Retina (tissue), 1 donor: Measurements from ENCODE around the gene SNAP47.

Experiments
- DNase-seq: peaks from one replicate; pipeline ENCODE4 v3.0.0-alpha.2; 2016

SNAP47 gene

DNA sequence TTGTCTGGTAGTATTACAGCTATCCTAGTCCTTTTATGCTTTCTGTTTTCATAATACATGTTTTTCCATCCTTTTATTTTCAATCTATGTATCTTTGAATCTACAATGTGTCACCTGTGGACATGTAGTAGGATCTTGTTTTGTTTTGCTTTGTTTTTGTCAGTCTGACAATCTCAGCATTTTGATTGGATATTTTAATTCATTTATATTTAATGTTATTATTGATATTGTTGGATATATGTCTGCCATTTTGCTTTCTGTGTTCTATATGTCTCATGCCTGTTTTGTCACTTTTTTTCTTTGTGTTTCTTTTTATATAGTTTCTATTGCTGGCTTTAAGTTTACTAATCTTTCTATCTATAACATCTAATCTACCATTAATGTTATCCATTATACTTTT, 68.7 kb downstream of the SNAP47 start:
- no peak for DNase-seq

DNA sequence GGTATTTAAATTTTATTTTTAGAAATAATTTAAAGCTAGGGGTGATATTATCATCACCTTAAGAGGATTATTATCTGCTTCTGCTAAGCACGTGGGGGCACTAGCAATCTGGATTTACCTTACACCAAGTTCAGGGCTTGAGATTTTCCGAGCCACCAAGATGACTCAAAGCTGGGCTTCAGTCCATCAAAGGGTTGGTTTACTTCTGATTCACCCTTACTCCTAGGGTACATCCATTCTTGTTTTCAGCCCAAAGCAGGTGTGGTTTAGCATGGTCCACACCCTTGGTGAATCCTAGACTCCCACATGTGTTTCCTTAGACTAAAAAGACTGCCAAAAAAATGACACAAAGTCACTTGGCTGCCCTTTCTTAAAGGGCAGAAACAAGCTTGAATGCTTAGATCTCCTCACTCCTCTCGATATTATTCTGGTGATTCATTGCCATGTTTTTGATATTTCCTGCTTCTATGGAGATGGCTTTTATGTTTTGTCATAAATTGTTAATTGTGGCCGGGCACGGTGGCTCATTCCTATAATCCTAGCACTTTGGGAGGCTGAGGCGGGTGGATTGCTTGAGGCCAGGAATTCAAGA, 70.5 kb downstream of the SNAP47 start:
- no peak for DNase-seq

DNA sequence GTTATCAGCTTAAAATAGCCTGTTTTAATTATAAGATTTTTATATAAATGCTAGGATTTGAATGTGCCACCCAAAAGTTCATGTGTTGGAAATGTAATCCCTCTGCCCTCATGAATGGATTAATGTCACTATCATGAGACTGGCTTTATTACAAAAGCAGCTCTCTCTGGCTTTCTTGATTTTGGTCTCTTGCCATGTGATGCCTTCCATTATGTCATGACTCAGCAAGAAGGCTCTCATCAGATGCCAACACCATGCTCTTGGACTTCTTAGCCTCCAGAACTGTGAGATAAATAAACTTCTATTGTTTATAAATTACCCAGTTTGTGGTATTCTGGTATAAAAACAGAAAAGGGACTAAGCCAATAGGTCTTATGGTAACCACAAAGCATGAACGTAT, 73.3 kb downstream of the SNAP47 start:
- no peak for DNase-seq

DNA sequence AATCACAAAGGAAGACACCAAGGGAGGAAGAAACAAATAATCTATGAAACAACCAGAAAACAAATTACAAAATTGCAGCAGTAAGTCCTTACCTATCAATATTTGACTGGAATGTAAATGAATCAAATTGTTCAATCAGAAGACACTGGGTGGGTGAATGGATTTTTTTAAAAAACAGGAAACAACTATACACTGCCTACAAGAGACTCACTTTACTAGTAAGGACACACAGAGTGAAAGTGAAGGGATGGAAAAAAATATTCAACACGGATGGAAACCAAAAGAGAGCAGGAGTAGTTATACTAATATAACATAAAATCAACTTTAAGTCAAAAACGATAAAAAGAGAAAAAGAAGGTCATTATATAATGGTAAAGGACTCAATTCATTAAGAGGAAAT, 73.8 kb downstream of the SNAP47 start:
- no peak for DNase-seq

DNA sequence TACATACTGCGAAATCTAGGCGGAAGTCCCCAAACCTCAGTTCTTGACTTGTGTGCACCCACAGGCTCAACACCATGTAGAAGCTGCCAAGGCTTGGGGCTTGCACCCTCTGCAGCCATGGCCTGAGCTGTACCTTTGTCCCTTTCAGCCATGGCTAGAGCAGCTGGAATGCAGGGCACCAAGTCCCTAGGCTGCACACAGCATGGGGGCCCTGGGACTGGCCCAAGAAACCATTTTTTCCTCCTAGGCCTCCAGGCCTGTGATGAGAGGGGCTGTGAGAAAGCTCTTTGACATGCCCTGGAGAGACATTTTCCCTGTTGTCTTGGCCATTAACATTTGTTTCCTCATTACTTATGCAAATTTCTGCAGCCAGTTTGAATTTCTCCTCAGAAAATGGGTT, 78.7 kb downstream of the SNAP47 start:
- no peak for DNase-seq

DNA sequence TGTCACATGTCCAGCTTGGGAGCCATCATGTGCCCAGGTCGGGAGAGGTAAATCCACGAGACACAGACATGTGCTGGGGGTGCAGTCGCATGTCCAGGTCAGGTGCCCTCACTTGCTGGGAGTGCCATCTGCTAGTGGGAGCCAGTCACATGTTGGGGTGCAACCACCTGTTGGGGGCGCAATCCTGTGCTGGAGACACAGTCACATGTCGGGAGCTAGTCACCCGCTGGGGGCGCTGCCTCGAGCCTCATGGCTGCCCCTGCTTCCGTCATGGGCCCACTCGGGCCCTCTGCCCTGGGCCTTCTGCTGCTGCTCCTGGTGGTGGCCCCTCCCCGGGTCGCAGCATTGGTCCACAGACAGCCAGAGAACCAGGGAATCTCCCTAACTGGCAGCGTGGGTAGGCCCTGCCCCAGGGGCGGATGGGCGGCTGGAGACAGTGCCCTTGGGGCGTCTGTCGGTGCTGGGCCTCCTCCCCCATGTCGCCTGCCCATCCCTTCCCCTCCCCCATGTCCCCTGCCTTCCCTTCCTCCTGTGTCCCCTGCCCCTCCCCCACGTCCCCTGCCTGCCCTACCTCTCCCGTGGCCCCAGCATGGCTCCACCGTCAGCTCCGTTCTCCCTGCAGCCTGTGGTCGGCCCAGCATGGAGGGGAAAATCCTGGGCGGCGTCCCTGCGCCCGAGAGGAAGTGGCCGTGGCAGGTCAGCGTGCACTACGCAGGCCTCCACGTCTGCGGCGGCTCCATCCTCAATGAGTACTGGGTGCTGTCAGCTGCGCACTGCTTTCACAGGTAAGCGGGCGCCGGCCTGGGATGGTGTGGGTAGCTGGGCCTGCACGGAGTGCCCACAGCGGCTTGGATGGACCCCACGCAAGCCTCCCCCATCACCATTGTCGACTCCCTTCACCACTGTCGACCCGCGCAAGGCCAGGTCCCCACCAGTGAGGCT, 80.5 kb downstream of the SNAP47 start, which contains the start of gene PRSS38:
Gene PRSS38 (plus strand): TSS at position 208 of the 942 bp plus-strand sequence. CDS start 42 bp downstream, at position 250.
- DNase-seq: no peak

DNA sequence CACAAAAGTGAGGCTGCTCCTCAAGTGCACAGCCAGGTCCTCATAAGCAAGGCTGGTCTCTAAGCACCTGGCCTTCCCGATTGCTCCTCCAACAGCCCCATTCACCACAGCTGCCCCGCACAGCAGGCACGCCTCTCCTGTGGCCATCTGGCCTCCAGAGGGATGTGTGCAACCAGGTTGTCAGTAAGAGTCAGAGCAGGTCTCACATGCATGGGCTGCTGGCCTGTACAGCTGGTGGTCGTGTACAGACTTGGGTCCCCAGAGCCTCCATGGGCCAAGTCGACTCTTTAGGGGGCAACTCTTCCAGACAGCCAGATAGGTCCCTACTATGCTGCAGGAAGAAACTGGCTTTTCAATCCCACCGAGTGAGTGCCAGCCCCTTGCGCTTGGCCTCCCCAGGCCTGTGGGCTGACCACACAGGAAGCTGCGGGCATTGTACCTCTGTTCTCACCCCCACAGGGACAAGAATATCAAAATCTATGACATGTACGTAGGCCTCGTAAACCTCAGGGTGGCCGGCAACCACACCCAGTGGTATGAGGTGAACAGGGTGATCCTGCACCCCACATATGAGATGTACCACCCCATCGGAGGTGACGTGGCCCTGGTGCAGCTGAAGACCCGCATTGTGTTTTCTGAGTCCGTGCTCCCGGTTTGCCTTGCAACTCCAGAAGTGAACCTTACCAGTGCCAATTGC, 81.7 kb downstream of the SNAP47 start:
- no peak for DNase-seq

DNA sequence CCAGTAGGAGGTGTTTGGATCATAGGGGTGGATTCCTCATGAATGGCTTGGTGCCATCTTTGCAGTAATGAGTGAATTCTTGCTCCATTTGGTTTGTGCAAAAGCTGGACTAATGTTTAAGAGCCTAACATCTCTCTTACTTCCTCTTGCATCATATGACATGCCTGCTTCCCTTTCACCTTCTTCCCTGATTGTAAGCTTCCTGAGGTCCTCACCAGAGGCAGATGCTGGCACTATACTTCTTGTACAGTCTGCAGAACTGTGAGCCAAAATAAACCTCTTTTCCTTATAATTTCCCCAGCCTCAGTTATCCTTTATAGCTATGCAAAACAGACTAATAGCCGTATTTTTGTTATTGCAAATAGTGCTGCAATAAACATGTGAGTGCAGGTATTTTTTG, 88.3 kb downstream of the SNAP47 start:
- DNase-seq: no peak

DNA sequence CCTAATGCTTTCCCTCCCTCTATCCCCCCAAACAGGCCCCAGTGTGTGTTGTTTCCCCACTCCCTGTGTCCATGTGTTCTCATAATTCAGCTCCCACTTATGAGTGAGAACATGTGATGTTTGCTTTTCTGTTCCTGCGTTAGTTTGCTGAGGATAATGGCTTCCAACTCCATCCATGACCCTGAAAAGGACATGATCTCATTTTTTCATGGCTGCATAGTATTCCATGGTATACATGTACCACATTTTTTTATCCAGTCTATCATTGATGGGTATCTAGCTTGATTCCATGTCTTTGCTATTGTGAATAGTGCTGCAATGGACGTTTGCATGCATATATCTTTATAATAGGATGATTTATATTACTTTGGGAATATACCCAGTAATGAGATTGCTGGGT, 89.0 kb downstream of the SNAP47 start:
- DNase-seq: no peak

DNA sequence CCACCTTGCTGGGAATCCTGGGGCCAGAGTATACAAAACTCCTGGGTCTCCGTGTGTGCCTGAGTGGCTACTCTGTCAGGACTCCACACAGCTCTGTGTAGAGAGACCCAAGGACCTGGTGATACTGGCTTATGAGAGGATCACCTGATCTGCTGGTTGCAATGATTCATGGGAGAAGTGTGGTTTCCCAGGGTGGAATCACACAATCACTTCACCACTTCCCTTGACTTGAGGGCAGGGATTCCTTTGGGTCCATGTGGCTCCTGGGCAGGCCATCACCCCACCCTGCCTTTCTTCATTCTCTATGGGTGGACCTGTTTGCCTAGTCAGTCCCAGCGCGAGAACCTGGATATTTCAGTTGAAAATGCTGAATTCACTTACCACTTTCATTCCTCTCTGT, 93.6 kb downstream of the SNAP47 start:
- no peak for DNase-seq
